HepG2 (cell line): ENCODE data around the gene AKR1C2. TPM values are rescaled to one million over a fixed set of nuclear protein-coding genes. Genes with fewer than 3 reads are reported as not detected.
A peak's percentile ranks its signal among the peaks of the same experiment; 100 is the strongest.

Experiments
- ATAC-seq: fragments of 200-7000 bp; cut with Tn5 transposase; 3 replicates; pipeline ENCODE4 v1.9.1; 2020; ENCODE audit warnings: mild to moderate bottlenecking, moderate library complexity
- BruUV-seq: library from RNA; stranded (reverse); fragments of 400-500 nt; replicated peaks from 2 replicates; lab custom pipeline; 2021; lab: Mats Ljungman, UMichigan
- CTCF ChIA-PET: fragments of 300-600 bp; formaldehyde crosslinking; extraction: SDS; loops from one replicate; lab custom pipeline; 2021; ENCODE audit warnings: low total read pairs, inconsistent platforms, low intra/inter-chr PET ratio; lab: Yijun Ruan, JAX
- POLR2A ChIA-PET: fragments of 350-600 bp; sonication (Branson Sonifier 250); formaldehyde crosslinking; loops from one replicate; lab custom pipeline; 2020; ENCODE audit warnings: antibody characterized with exemption, inconsistent platforms; lab: Yijun Ruan, JAX
- DNase-seq: peaks from one replicate; pipeline ENCODE4 v3.0.0-alpha.2; 2015; ENCODE audit warnings: low spot score
- FAIRE-seq: peaks from 3 replicates; lab custom pipeline; 2011; peaks lifted over from hg19 to GRCh38; lab: Jason Lieb, UNC
- H2AFZ ChIP-seq: one replicate; pipeline ENCODE4 v1.6.1; 2011; ENCODE audit warnings: low read length, inconsistent platforms
- H3K27ac ChIP-seq: fragments of 300-600 bp; 3 replicates; pipeline ENCODE4 v1.8.0; 2011; ENCODE audit warnings: mixed run types, mild to moderate bottlenecking, mixed read lengths, low read length, inconsistent platforms; ENCODE audit not compliant: insufficient read depth; ENCODE audit errors: extremely low read length
- H3K27me3 ChIP-seq, 2 experiments: fragments of 200-600 bp in 1 of 2; 2 replicates in 1 of 2; 3 replicates in 1 of 2; pipeline versions ENCODE4 v1.6.0 to v1.8.0; 2011; ENCODE audit warnings: low read length in 2 of 2, mild to moderate bottlenecking in 2 of 2, moderate library complexity in 2 of 2, inconsistent platforms in 1 of 2; ENCODE audit not compliant: insufficient read depth in 2 of 2, control insufficient read depth in 1 of 2
- H3K36me3 ChIP-seq, 2 experiments: fragments of 200-600 bp in 1 of 2; replicated peaks in 1 of 2; 2 replicates in 1 of 2; 3 replicates in 1 of 2; pipeline versions ENCODE4 v1.5.1 to v1.8.0; 2011; ENCODE audit warnings: low read length in 2 of 2, inconsistent platforms in 1 of 2; ENCODE audit not compliant: insufficient read depth in 2 of 2, control insufficient read depth in 1 of 2
- H3K4me1 ChIP-seq: 2 replicates; pipeline ENCODE4 v1.5.1; 2012; ENCODE audit warnings: low read length, inconsistent platforms; ENCODE audit not compliant: insufficient read depth
- H3K4me2 ChIP-seq: 2 replicates; pipeline ENCODE4 v1.6.0; 2011; ENCODE audit warnings: low read depth, low read length, inconsistent platforms
- H3K4me3 ChIP-seq, 3 experiments: fragments of 200-600 bp in 1 of 3; sonication (generic), shearing (Covaris generic) in 1 of 3; replicated peaks in 1 of 3; 2 replicates each; pipeline ENCODE4 v1.5.1; 2011 to 2016; ENCODE audit warnings: low read length in 3 of 3, inconsistent platforms in 2 of 3, low read depth in 2 of 3, mild to moderate bottlenecking in 2 of 3, control low read depth in 1 of 3, mixed read lengths in 1 of 3; ENCODE audit not compliant: insufficient read depth in 1 of 3
- H3K79me2 ChIP-seq: one replicate; pipeline ENCODE4 v1.6.1; 2011; ENCODE audit warnings: low read length, inconsistent platforms; ENCODE audit not compliant: insufficient read depth
- H3K9ac ChIP-seq: 2 replicates; pipeline ENCODE4 v1.6.0; 2011; ENCODE audit warnings: mild to moderate bottlenecking, low read depth, low read length, inconsistent platforms; ENCODE audit not compliant: insufficient read depth
- H3K9me3 ChIP-seq: 2 replicates; pipeline ENCODE4 v1.5.1; 2012; ENCODE audit warnings: mild to moderate bottlenecking, low read length
- H4K20me1 ChIP-seq: 2 replicates; pipeline ENCODE4 v1.6.0; 2011; ENCODE audit warnings: inconsistent platforms, mild to moderate bottlenecking, low read length, moderate library complexity; ENCODE audit not compliant: insufficient read depth
- AGO2 ChIP-seq: fragments of 200-400 bp; formaldehyde crosslinking; optimal IDR thresholded peaks from 2 replicates; pipeline ENCODE3; 2017; ENCODE audit warnings: mild to moderate bottlenecking, low read depth, low read length, moderate library complexity
- BATF2 ChIP-seq: sonication (generic); formaldehyde crosslinking; IDR thresholded peaks from 2 replicates; pipeline ENCODE4 v1.8.0; 2022; ENCODE audit warnings: mild to moderate bottlenecking, missing genetic modification reagents, moderate library complexity
- DBP ChIP-seq: sonication (generic); formaldehyde crosslinking; IDR thresholded peaks from 2 replicates; pipeline ENCODE4 v1.4.0; 2020; ENCODE audit warnings: missing genetic modification reagents; ENCODE audit errors: not compliant biosample characterization
- E2F5 ChIP-seq: sonication (generic); formaldehyde crosslinking; conservative IDR thresholded peaks from 2 replicates; pipeline ENCODE4 v1.4.0; 2020; ENCODE audit warnings: missing genetic modification reagents
- NFAT5 ChIP-seq: sonication (generic); formaldehyde crosslinking; IDR thresholded peaks from 2 replicates; pipeline ENCODE4 v1.4.0; 2020; ENCODE audit warnings: missing genetic modification reagents
- RBFOX2 ChIP-seq: fragments of 200-400 bp; formaldehyde crosslinking; IDR thresholded peaks from 2 replicates; pipeline ENCODE4 v1.6.1; 2017; ENCODE audit warnings: low read depth, mild to moderate bottlenecking, low read length
- RBM22 ChIP-seq: fragments of 200-400 bp; formaldehyde crosslinking; optimal IDR thresholded peaks from 2 replicates; pipeline ENCODE3; 2017; ENCODE audit warnings: mild to moderate bottlenecking, low read length, moderate library complexity
- SETDB1 ChIP-seq: sonication (generic); formaldehyde crosslinking; IDR thresholded peaks from 2 replicates; pipeline ENCODE4 v1.5.1; 2020; ENCODE audit warnings: missing genetic modification reagents, mild to moderate bottlenecking, borderline replicate concordance
- SKIL ChIP-seq: sonication (generic); formaldehyde crosslinking; IDR thresholded peaks from 2 replicates; pipeline ENCODE4 v1.8.0; 2022; ENCODE audit warnings: missing genetic modification reagents, mild to moderate bottlenecking, moderate library complexity, borderline replicate concordance
- ZNF619 ChIP-seq: sonication (generic); formaldehyde crosslinking; IDR thresholded peaks from 2 replicates; pipeline ENCODE4 v1.4.0; 2020; ENCODE audit warnings: mild to moderate bottlenecking, missing genetic modification reagents
- in situ Hi-C: cut with HindIII; loops from 2 replicates; pipeline ENCODE4 v1.10.0; 2017; ENCODE audit warnings: low pct_unique_long_range_greater_than_20kb; ENCODE audit not compliant: extremely low pct_ligation_motif_present
- intact Hi-C: fragments of 100-400 bp; cut with micrococcal nuclease; formaldehyde crosslinking; loops from one replicate; pipeline ENCODE4 v1.10.0; 2022; ENCODE audit not compliant: unreplicated experiment
- polyA plus RNA-seq, 8 experiments: library from polyadenylated mRNA; depleted of rRNA in 3 of 8; stranded (reverse) in 7 of 8; unstranded in 1 of 8; fragments of >200 nt; fragmentation: Illumina TruSeq in 4 of 8; extraction: Trizol in 4 of 8; gene quantifications; 2 replicates each; pipeline versions ENCODE4 v1.2.1 to v1.2.3, GENCODE V29; 2011 to 2016; ENCODE audit warnings: low read depth in 4 of 8, missing spikeins in 1 of 8, mixed read lengths in 1 of 8; ENCODE audit not compliant: insufficient read depth in 1 of 8
- total RNA-seq, 5 experiments: library from RNA; depleted of rRNA; stranded (reverse); fragments of >200 nt; fragmentation: Illumina TruSeq; extraction: Trizol; gene quantifications; 2 replicates each; pipeline ENCODE4 v1.2.3, GENCODE V29; 2016; ENCODE audit warnings: low read depth in 1 of 5

The AKR1C2 gene
- total and polyA plus RNA-seq, 2 of the 13 experiments (the other 11 are each of a cell fraction or from before 2014, with no cell fraction given) = 140 to 900 TPM

GRCh38 chr10:4977025-4977424 lies 26.6 kb downstream of the AKR1C2 start:
- in situ Hi-C loops = no loop called here
- intact Hi-C loops = no loop called here
- ChIA-PET CTCF (no interaction called here), POLR2A (interaction anchor here (2.3 kb wide), 1 partner anchor 14 kb away, joined by 7 read pairs; the partner anchor contains the start of gene AKR1C1)
- peaks cover 4 to 19% of the 10 kb centered on the region in 2 experiments for H3K36me3 ChIP-seq
- no peak overlapping the region for H3K4me3 ChIP-seq
- TF ChIP-seq BATF2 (CRISPR knock-in tag) (no peak), E2F5 (CRISPR knock-in tag) (no peak), ZNF619 (CRISPR knock-in tag) (no peak), SKIL (CRISPR knock-in tag) (no peak), RBFOX2 (peak; percentile 87), AGO2 (peak; percentile 82), RBM22 (peak; percentile 3), DBP (CRISPR knock-in tag) (no peak), NFAT5 (CRISPR knock-in tag) (no peak), SETDB1 (no peak)
- no peaks in the 10 kb centered on the region for H3K9me3 ChIP-seq
- DNase-seq (no peak), FAIRE-seq (no peak), ATAC-seq (no peak)
- no peak overlapping the region for H3K9ac ChIP-seq
- BruUV-seq = TSS peak; percentile 1
- no peak overlapping the region for H3K4me2 ChIP-seq
- no peaks in the 10 kb centered on the region for H3K27me3 ChIP-seq
- H2AFZ ChIP-seq = no peak overlapping the region
- peaks cover 8% of the 10 kb centered on the region; the same call in 1 of the 2 replicates for H4K20me1 ChIP-seq
- no peaks in the 10 kb centered on the region for H3K79me2 ChIP-seq
- peaks cover 13% of the 10 kb centered on the region for H3K4me1 ChIP-seq
- no peak overlapping the region for H3K27ac ChIP-seq
